ENCODE measurements around the gene ANKRD10.

- TF ChIP-seq CTCF (IDR thresholded peaks at IDR 0.05) = no peak
- TF ChIP-seq POLR2A (IDR thresholded peaks at IDR 0.05) = no peak
Measured at GRCh38 chr13:110942248-110942981, 27.5 kb upstream of the ANKRD10 start.

Data from heart left ventricle (tissue), 13 donors.